Right lobe of liver (tissue), 4 donors: ENCODE data around the gene TRAPPC4.

ENCODE experiments used
- POLR2A ChIP-seq: fragments of 450-650 bp; IDR thresholded peaks from one replicate; pipeline ENCODE4 v1.6.1; 2017; ENCODE audit warnings: antibody characterized with exemption, mild to moderate bottlenecking
- TF ChIP-seq, protein P1 (sequence below), 4 donors: fragments of 200-600 bp in 3 of 4; fragments of 450-650 bp in 1 of 4; IDR thresholded peaks; one replicate each; pipeline versions ENCODE4 v1.5.1 to v1.8.0; 2016 to 2022; ENCODE audit warnings: antibody characterized with exemption in 4 of 4, mild to moderate bottlenecking in 2 of 4
- donor health status: DM: no; HTN: no; CAD: no.
- donor health status: DM: no; HTN: no; CAD: no.
- donor health status: DM: no; HTN: yes; CAD: no.

DNA sequence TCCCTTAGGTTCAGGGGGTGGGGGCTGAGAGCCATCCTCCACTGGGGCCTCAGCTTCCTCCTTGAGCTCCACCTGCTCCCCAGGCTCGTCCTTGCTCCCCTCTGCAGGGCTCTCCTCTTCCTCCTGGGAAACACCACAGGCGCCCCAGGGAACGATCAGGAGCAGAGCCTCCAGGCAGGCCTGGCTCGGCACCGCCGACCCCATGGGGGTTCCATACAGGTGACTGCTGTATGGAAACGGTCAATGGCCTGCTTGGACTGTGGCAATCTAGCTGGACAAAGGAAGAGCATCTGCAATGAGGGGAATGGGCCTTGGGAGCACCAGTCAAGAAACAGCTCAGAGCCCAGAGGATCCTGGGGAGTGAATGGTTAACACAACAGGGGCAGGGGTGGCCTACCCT is 30.5 kb downstream of the TRAPPC4 start:
- TF ChIP-seq, protein P1, sequence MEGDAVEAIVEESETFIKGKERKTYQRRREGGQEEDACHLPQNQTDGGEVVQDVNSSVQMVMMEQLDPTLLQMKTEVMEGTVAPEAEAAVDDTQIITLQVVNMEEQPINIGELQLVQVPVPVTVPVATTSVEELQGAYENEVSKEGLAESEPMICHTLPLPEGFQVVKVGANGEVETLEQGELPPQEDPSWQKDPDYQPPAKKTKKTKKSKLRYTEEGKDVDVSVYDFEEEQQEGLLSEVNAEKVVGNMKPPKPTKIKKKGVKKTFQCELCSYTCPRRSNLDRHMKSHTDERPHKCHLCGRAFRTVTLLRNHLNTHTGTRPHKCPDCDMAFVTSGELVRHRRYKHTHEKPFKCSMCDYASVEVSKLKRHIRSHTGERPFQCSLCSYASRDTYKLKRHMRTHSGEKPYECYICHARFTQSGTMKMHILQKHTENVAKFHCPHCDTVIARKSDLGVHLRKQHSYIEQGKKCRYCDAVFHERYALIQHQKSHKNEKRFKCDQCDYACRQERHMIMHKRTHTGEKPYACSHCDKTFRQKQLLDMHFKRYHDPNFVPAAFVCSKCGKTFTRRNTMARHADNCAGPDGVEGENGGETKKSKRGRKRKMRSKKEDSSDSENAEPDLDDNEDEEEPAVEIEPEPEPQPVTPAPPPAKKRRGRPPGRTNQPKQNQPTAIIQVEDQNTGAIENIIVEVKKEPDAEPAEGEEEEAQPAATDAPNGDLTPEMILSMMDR (IDR thresholded peaks at IDR 0.05) = no peak
- TF ChIP-seq POLR2A = no peak
